HUES6 (cell line): Measurements from ENCODE around the gene DHX32.

Source experiments
- H3K27ac ChIP-seq: 2 replicates; pipeline ENCODE4 v1.7.0; 2013; ENCODE audit warnings: low read depth, mild to moderate bottlenecking, low read length, inconsistent platforms
- H3K27me3 ChIP-seq: 2 replicates; pipeline ENCODE4 v1.6.1; 2013; ENCODE audit warnings: low read length; ENCODE audit not compliant: control insufficient read depth, insufficient read depth
- H3K36me3 ChIP-seq: 2 replicates; pipeline ENCODE4 v1.6.1; 2013; ENCODE audit warnings: low read length; ENCODE audit not compliant: control insufficient read depth, insufficient read depth
- H3K4me1 ChIP-seq: 2 replicates; pipeline ENCODE4 v1.6.1; 2013; ENCODE audit warnings: low read length; ENCODE audit not compliant: control insufficient read depth, insufficient read depth
- H3K4me3 ChIP-seq: 2 replicates; pipeline ENCODE4 v1.5.1; 2013; ENCODE audit warnings: low read depth, low read length
- H3K9ac ChIP-seq: one replicate; pipeline ENCODE4 v1.6.1; 2013; ENCODE audit warnings: mild to moderate bottlenecking, low read length
- H3K9me3 ChIP-seq: 2 replicates; pipeline ENCODE4 v1.6.1; 2013; ENCODE audit warnings: low read depth, low read length; ENCODE audit not compliant: control insufficient read depth, insufficient read depth

Gene DHX32

DNA sequence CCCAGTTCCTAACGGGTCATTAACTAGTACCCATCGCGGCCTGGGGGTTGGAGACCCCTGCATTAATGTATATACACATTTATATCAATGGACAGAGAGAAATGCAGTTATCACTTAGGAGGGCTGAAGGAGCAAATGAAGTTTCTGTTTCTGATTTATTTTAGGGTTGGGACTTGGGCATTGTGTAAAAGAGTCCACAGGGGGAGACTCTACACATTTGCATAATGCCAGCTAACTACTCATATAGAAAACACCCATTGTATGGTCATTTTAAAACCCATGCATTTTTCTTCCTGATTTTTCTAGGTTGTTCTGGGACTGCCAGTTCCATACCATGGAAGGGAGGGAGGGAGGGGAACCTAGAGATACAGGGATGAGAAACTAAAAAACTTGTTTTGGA, 34.2 kb downstream of the DHX32 start:
- Histone ChIP-seq H3K9ac (no peak overlapping the region), H3K4me3 (no peak overlapping the region), H3K4me1 (no peaks in the 10 kb centered on the region), H3K27ac (no peak overlapping the region), H3K36me3 (peaks cover 56% of the 10 kb centered on the region), H3K9me3 (no peaks in the 10 kb centered on the region), H3K27me3 (no peaks in the 10 kb centered on the region)

DNA sequence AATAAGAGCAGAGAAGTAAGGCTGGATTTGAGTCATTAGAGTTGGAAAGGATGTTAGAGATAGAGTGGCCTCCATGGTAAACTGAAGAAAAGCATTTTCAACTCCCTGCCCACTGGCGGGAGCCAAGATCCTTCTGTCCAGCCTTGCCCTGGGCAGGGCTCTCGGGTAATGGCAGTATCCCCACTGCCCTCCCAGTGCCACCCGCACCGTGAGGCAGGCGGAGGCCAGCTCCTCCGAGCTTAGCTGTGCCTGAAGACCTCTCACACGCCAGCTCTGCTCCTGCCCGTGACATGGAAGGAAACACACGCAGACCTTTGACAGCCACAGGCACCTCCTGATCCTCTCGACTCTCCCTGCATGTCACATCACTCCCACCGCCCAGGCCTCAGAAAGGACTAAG, 35.5 kb downstream of the DHX32 start:
- H3K9ac ChIP-seq: no peak overlapping the region
- no peaks in the 10 kb centered on the region for H3K9me3 ChIP-seq
- H3K27ac ChIP-seq: no peak overlapping the region
- H3K4me3 ChIP-seq: no peak overlapping the region
- H3K27me3 ChIP-seq: no peaks in the 10 kb centered on the region
- no peaks in the 10 kb centered on the region for H3K4me1 ChIP-seq
- peaks cover 55% of the 10 kb centered on the region for H3K36me3 ChIP-seq

DNA sequence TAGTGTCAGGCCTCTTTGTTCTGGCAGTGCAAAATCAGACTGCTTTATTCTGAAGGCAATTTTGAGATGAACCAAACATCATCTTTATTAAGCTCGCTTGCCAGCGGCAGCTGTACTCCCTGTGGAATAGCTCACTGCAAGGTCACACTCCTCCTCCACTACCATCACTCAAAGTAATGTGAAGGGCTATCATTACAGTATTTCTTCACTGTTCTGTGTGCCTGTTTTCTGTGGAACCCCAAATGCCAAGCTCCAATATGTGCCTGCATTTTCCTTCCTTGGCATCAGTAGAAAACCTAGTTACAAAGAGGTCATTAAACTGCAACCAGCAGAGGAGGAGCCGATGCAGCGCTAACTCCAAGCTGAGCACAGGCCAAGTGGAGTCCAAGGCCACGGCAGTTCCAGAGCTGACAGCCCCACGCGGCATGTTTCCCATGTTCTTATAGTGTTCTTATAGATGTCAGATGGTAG, 36.3 kb downstream of the DHX32 start:
- H3K36me3 ChIP-seq: peaks cover 58% of the 10 kb centered on the region

DNA sequence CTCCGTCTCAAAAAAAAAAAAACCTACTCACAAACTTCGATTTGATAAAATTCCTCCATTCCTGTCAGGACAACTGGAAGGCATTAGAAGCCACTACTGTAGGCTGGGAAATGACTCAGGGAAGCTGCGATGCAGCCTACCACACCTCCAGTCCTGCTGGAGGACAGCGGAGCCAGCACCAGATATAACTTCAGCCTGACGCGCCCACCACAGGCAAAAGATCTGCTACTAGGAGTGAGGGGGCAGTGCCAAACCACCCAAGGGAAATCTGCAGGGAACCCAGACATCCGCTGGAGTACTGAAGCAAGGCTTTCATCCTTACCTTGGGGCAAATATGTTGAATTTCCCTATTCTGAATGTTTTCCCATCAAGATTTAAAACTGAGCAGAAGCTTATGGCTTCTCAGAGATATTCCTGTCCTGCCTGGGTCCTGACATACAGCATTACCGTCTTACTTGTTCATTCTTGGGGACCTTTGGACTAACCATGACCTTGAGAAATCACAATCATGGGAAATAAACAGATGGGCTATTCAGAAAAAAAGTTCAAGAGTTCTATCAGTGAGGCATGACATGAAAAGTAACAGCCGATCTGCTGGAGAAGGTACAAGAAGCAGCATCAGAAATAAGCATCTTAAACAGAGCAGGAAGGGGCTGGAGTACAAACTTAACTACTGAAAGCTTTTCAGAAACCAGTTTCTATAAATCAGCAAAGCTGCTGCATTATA, 37.3 kb downstream of the DHX32 start:
- H3K9me3 ChIP-seq: no peaks in the 10 kb centered on the region
- no peak overlapping the region for H3K9ac ChIP-seq
- H3K4me1 ChIP-seq: no peaks in the 10 kb centered on the region
- no peaks in the 10 kb centered on the region for H3K27me3 ChIP-seq
- H3K36me3 ChIP-seq: peaks cover 59% of the 10 kb centered on the region
- H3K4me3 ChIP-seq: no peak overlapping the region
- no peak overlapping the region for H3K27ac ChIP-seq

More for the DNA sequence above, 36.3 kb downstream of the DHX32 start:
- H3K27ac ChIP-seq: no peak overlapping the region
- no peak overlapping the region for H3K4me3 ChIP-seq
- no peak overlapping the region for H3K9ac ChIP-seq
- H3K9me3 ChIP-seq: no peaks in the 10 kb centered on the region
- H3K4me1 ChIP-seq: no peaks in the 10 kb centered on the region
- no peaks in the 10 kb centered on the region for H3K27me3 ChIP-seq

DNA sequence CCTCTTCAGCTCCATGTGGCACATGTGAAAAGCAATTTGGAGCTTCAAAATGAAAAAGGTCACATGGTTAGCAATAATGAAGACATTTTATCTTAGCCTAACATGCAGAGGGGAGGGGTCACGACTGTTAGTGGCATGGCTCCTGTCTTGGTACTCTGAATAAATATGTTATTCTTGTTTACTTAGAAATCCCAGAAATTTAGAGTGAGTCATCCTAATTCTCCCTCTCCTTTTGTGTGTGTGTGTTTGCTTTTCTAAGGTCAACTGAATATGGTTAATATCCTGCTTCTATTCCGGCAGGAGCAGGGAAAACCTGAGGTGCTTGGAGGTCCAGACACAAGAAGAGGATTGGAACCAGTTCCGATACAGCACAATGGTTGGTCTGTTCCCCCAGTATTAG, 40.1 kb downstream of the DHX32 start:
- H3K36me3 ChIP-seq: peaks cover 73% of the 10 kb centered on the region
- H3K9ac ChIP-seq: no peak overlapping the region
- no peak overlapping the region for H3K27ac ChIP-seq
- no peaks in the 10 kb centered on the region for H3K4me1 ChIP-seq
- no peaks in the 10 kb centered on the region for H3K27me3 ChIP-seq
- H3K4me3 ChIP-seq: no peak overlapping the region
- no peaks in the 10 kb centered on the region for H3K9me3 ChIP-seq

DNA sequence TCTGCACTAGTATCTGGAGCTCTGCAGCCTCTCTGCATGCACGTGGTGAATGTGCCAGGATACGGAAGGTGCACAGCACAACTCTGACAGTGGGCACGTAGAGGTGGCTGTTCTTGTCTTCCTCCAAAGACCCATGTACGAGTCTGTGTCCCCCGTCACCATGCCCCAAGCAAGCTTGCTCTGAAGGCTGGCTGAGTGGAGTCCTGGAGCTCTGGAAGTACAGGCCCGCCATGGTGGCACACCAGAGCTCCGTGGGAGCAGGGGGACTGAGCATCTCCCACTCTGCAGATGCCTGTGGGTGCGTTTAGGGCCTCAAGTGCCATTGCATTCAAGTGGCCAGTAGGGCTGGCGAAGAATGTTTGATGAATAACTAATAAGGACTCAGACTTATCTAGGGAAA, 40.7 kb downstream of the DHX32 start:
- peaks cover 79% of the 10 kb centered on the region for H3K36me3 ChIP-seq
- no peak overlapping the region for H3K9ac ChIP-seq
- H3K4me3 ChIP-seq: no peak overlapping the region
- H3K27me3 ChIP-seq: no peaks in the 10 kb centered on the region
- H3K27ac ChIP-seq: no peak overlapping the region
- no peaks in the 10 kb centered on the region for H3K9me3 ChIP-seq
- no peaks in the 10 kb centered on the region for H3K4me1 ChIP-seq

DNA sequence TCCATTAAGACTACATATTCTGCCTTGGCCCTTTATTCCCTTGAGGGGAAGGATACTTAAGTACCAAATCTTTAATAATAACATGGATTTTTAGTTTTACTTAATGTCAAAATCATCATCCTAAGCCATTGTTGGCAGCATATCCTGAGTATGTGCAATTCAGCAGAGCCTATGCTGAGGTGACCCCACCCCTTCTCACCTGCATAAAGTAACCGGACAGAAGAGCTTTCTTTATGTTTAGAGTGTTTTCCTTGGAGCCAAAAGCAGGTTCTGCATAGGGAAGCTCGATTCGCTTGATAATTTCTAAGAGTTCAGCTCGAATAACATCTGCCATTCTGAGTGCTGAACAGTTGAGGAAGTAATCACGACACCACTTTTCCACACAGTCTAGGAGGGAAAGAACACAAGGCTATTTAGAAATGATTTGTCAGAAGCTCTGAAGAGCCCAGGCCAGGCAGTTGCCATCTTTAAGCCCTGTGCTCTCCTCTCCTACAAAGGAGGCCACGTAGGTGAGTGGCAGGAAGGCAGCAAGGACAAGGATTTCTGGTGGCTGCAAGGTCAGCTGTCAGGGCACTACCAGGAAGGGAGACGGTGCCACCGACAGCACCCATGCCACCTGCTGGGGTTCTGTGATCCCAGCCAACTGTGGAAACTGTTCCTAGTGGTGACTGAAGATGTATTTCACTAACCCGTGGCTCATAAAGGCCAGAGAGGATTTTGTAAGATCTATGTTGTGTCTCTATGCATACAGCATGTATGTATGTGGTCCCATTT, 42.1 kb downstream of the DHX32 start:
- Histone ChIP-seq H3K9me3 (no peaks in the 10 kb centered on the region), H3K4me1 (no peaks in the 10 kb centered on the region), H3K27ac (no peak overlapping the region), H3K9ac (no peak overlapping the region), H3K36me3 (peaks cover 80% of the 10 kb centered on the region), H3K27me3 (no peaks in the 10 kb centered on the region), H3K4me3 (no peak overlapping the region)

DNA sequence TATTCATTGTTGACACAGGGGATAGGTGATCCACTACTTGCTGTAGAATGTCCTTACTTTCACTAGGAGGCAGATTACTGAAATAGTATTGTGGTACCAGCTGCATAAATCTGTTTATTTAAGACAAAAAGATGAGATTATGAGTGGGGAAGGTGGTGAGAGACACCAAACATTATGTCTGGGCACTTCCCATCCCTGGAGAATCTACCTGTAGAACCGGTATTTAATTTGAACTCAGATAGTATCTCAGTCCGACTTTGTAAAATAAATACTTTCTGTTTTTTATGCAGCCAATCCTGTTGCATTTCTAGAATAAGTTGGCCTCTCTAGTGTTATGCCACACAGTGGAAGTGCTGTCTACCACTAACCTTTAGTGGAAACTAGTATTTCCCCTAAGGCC, 44.3 kb downstream of the DHX32 start:
- Histone ChIP-seq H3K9ac (no peak overlapping the region), H3K4me1 (no peaks in the 10 kb centered on the region), H3K36me3 (peaks cover 91% of the 10 kb centered on the region), H3K27me3 (no peaks in the 10 kb centered on the region), H3K4me3 (no peak overlapping the region), H3K27ac (no peak overlapping the region), H3K9me3 (no peaks in the 10 kb centered on the region)

DNA sequence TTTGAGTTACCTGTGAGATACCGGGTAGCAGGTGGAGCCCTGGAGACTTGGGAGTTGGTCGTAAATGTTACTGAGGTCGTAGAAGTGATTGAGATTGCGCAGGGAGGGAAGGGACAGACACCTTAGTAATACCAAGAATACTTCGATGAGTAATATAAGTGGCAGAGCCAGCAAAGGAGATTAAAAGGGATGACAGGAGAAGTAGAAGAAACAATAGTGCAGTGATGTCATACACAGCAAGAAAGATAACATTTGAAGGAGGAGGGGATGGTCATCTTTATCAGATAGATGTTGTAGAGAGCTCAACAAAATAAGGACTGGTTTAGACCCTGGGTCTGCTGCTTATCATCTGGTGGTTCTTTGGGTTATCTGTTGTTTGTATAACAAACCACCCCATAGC, 52.8 kb downstream of the DHX32 start:
- H3K4me1 ChIP-seq: peaks cover 14% of the 10 kb centered on the region
- H3K36me3 ChIP-seq: peaks cover 77% of the 10 kb centered on the region
- H3K27me3 ChIP-seq: no peaks in the 10 kb centered on the region
- no peak overlapping the region for H3K4me3 ChIP-seq
- H3K9ac ChIP-seq: no peak overlapping the region
- no peak overlapping the region for H3K27ac ChIP-seq
- no peaks in the 10 kb centered on the region for H3K9me3 ChIP-seq

DNA sequence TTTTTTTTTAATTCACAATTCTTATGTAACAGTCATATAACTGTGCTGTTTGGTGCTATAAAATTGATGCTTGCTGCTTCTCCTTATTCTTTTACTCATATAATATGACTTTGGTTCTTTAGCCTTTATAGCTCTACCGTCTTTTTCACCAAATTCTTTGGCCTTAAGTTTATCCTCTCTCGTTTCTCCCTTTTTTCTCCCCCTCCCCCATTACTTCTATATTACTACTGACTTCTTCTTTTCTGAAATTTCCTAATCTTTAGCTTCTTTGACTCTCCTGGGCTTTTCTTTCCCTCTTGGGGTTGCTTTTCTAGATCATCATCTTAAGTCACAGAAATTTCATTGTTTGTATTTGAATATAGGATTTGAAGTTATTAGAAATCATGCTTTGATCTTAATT, 54.0 kb downstream of the DHX32 start:
- Histone ChIP-seq H3K4me3 (no peak overlapping the region), H3K27ac (no peak overlapping the region), H3K36me3 (peaks cover 66% of the 10 kb centered on the region), H3K4me1 (peaks cover 14% of the 10 kb centered on the region), H3K9ac (no peak overlapping the region), H3K9me3 (no peaks in the 10 kb centered on the region), H3K27me3 (no peaks in the 10 kb centered on the region)

DNA sequence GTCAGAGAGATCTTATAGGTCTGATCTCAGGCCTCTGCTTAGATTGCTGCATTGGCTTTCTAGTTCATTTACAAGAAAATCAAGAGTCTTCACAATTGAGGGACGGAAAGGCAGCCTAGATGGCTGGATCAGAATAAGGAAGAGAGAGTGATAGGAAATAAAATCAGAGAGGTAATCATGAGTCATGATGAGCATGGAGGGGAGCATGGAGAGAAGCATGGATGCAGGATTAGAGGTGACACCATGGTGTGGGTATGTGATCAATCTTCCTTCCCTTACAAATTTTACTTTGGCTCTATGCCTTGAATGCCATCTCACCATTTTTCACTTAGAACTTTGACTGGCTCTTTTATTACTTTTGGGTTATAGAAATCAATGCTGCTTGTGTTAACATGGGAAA, 56.4 kb downstream of the DHX32 start:
- Histone ChIP-seq H3K27me3 (no peaks in the 10 kb centered on the region), H3K9me3 (no peaks in the 10 kb centered on the region), H3K4me1 (peaks cover 14% of the 10 kb centered on the region), H3K36me3 (peaks cover 42% of the 10 kb centered on the region), H3K9ac (peak overlapping the region; percentile 98), H3K27ac (no peak overlapping the region), H3K4me3 (peak overlapping the region; percentile 90)
